Adrenal gland (tissue), 12 donors: Measurements from ENCODE around the gene TYK2. TPM values are rescaled to one million over a fixed set of nuclear protein-coding genes. Genes with fewer than 3 reads are reported as not detected.
"Not testable (repeated sequence)": the region's sequence is repeated elsewhere in the genome, so short reads cannot be mapped to it uniquely, and the experiment has no call there.

Experiments used
- DNase-seq, 7 donors: peaks; one replicate each; pipeline ENCODE4 v3.0.0-alpha.2; 2019 to 2020
- H3K27ac ChIP-seq, 5 donors: fragments of 200-600 bp; sonication (generic) in 4 of 5; 1 replicate in 3 of 5; 2 replicates in 2 of 5; pipeline versions ENCODE4 v1.5.1 to v1.8.0; 2016 to 2020; ENCODE audit warnings: mild to moderate bottlenecking in 1 of 5
- H3K27me3 ChIP-seq: fragments of 200-600 bp; 2 replicates; pipeline ENCODE4 v1.8.0; 2021
- H3K36me3 ChIP-seq, 2 donors: fragments of 200-600 bp; replicated peaks in 1 of 2; 1 replicate in 1 of 2; 2 replicates in 1 of 2; pipeline versions ENCODE4 v1.5.1 to v1.8.0; 2018 to 2022
- H3K4me1 ChIP-seq, 2 donors: fragments of 200-600 bp; replicated peaks in 1 of 2; 1 replicate in 1 of 2; 2 replicates in 1 of 2; pipeline versions ENCODE4 v1.5.1 to v1.8.0; 2018 to 2021
- H3K4me3 ChIP-seq, 4 donors: fragments of 200-600 bp; sonication (generic) in 3 of 4; one replicate each; pipeline ENCODE4 v1.5.1; 2016 to 2018
- H3K9me3 ChIP-seq, 3 donors: fragments of 200-600 bp; sonication (generic) in 1 of 3; replicated peaks in 1 of 3; 1 replicate in 2 of 3; 2 replicates in 1 of 3; pipeline versions ENCODE4 v1.5.1 to v1.8.0; 2016 to 2021
- POLR2A ChIP-seq, 2 donors: fragments of 450-650 bp; IDR thresholded peaks; one replicate each; pipeline ENCODE4 v1.6.1; 2017; ENCODE audit warnings: antibody characterized with exemption in 2 of 2, mild to moderate bottlenecking in 2 of 2, moderate library complexity in 1 of 2
- WGBS, 4 donors: extraction: QIAGEN DNeasy Blood & Tissue Kit in 2 of 4; methylation state at CpG; one replicate each; pipeline versions ENCODE4 v1.1.5 to v1.1.7; 2013 to 2017; 5-methylcytosine and 5-hydroxymethylcytosine counted together
- intact Hi-C, 2 donors: fragments of 100-400 bp; cut with DNase I; formaldehyde crosslinking; loops; one replicate each; pipeline versions ENCODE4 v1.14.1 to v1.15.0; 2022 to 2023
- polyA plus RNA-seq, 3 donors: library from polyadenylated mRNA; stranded (reverse); fragments of 200-250 nt in 2 of 3; fragments of 350-450 nt in 1 of 3; fragmentation: Illumina TruSeq in 1 of 3; extraction: RNeasy Lipid Tissue Mini Kit (QIAGEN cat#74804) in 1 of 3; gene quantifications; one replicate each; pipeline ENCODE4 v1.2.3, GENCODE V29; 2013 to 2014
- total RNA-seq, 9 donors: library from RNA; depleted of rRNA in 4 of 9; stranded (reverse); fragments of >200 nt in 4 of 9; fragments of 120-200 nt in 1 of 9; fragmentation: NEBNext Ultra II Directional in 1 of 9; extraction: Animal tissue kit (Norgen Biotek cat#: 25700) in 1 of 9; gene quantifications; one replicate each; pipeline versions ENCODE4 v1.1.0 to v1.2.4, GENCODE V29; 2013 to 2023
- TF ChIP-seq, protein P1 (sequence below), 6 experiments: fragments of 450-650 bp in 4 of 6; fragments of 200-600 bp in 2 of 6; sonication (generic) in 1 of 6; IDR thresholded peaks; 1 replicate in 5 of 6; 2 replicates in 1 of 6; pipeline versions ENCODE4 v1.5.1 to v1.8.0; 2016 to 2021; ENCODE audit warnings: antibody characterized with exemption in 6 of 6, mild to moderate bottlenecking in 2 of 6, moderate library complexity in 1 of 6
- donor health status: healthy with polysubstance abuse.
- donor health status: Bipolar disorder and iron deficiency.
- donor health status: DM: yes; HTN: yes; CAD: no.
- donor health status: DM: no; HTN: no; CAD: no.
- donor health status: DM: no; HTN: no; CAD: no.
- donor health status: DM: yes; HTN: yes; CAD: no.

TYK2 gene
- total and polyA plus RNA-seq, 12 donors: 56.1 to 408 (median 104) TPM

DNA sequence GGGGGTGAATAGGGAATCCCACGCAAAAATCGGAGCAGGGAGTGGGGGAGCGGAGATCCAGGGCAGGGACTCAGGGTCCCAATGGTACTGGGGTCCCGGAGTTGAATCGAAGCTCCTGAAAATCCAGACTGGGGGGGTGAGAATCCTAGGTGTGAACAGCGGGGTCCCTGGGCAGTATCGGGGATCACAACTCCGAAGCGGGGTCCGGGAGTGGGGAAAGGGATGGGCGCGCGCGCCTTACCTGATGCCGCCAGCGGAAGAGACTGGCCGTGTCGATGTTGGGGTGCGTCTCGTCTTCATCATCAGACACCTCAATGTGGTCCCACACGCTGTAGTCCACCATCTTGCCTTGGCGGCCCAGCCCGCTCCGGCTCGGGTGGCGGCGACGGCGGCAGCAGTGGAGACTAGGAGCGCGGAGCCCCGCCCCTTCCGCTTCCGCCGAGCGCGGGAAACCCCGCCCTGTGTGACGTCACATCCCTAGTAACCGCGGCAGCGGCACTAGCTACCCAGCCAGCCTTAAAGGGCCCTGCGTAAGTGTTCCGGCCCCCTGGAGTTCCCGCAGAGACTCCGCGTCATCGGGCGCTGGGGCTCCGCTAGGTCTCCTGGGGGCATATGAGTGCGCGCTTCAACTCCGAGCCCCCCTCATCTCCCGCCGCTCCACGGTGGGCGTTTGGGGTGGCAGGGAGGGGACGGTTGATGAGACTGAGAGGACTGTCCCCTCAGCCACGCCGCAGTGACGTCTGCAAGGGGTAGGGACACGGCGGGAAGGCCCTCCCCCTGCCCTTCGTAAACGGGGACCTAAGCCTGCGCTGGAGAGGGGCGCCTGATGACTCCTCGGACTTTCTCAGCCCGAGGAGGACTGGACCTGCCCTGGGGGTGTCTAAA lies 23.0 kb upstream of the TYK2 start, which contains the start of gene CDC37:
TSS of gene CDC37 (minus strand) at position 406 of the 885 bp plus-strand sequence. CDS start at position 343, 63 bp downstream.
- Histone ChIP-seq H3K27me3 (peaks cover 6% of the 10 kb centered on the region), H3K4me3 (peak within 1 kb of the TSS; percentile 59 to 98 (median 77)), H3K27ac (peak within 1 kb of the TSS in 4 of 5 donors; percentile 64 to 82 (median 70)), H3K36me3 (no peaks in the 10 kb centered on the region), H3K4me1 (peaks cover 28 to 29% of the 10 kb centered on the region in 2 donors), H3K9me3 (no peaks in the 10 kb centered on the region)
- TF ChIP-seq, protein P1, sequence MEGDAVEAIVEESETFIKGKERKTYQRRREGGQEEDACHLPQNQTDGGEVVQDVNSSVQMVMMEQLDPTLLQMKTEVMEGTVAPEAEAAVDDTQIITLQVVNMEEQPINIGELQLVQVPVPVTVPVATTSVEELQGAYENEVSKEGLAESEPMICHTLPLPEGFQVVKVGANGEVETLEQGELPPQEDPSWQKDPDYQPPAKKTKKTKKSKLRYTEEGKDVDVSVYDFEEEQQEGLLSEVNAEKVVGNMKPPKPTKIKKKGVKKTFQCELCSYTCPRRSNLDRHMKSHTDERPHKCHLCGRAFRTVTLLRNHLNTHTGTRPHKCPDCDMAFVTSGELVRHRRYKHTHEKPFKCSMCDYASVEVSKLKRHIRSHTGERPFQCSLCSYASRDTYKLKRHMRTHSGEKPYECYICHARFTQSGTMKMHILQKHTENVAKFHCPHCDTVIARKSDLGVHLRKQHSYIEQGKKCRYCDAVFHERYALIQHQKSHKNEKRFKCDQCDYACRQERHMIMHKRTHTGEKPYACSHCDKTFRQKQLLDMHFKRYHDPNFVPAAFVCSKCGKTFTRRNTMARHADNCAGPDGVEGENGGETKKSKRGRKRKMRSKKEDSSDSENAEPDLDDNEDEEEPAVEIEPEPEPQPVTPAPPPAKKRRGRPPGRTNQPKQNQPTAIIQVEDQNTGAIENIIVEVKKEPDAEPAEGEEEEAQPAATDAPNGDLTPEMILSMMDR (IDR thresholded peaks at IDR 0.05): peak in 1 of 6 experiments; percentile 2
- TF ChIP-seq POLR2A (IDR thresholded peaks at IDR 0.05): peak; percentile 51 to 75
- 0 to 1% (median 0%) methylated on average over 9 to 69 of the region's 69 CpGs for WGBS, 4 donors
- DNase-seq: peak; percentile 94 to 99 (median 97)
- intact Hi-C loops: loop anchor here in 1 of 2 donors (10.0 kb wide), 1 partner anchor 171 kb away; no protein-coding TSS in a partner anchor

DNA sequence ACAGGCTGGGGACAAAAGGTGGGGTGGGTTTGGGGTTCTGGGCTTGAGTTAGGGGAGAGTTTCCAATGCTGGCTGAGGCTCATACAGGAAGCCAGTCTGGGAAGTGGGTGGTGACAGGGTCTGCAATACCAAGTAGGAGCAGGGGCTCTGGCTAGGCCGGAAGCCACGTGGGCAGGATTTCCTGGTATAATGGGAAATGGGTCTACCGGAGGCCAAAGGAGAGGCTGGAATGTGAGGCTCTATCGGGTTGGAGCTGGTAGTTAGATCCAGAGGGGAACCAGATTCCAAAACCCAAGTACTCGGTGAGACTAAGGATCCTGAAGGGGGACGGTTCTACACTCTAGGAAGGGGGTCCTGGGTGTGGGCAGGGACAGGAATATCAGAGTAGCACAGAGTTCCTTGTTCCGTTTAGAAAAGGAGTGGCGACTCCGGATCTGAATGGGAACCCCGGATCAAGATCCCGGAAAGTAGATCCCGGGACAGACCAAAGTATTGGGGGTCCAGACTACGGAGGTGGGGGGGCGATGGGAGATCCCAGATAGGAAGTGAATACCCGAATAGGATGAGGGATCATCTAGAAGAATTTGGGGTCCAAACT lies 22.2 kb upstream of the TYK2 start:
- H3K36me3 ChIP-seq: no peaks in the 10 kb centered on the region
- peak in 1 of 2 donors; percentile 24 for TF ChIP-seq POLR2A (IDR thresholded peaks at IDR 0.05)
- TF ChIP-seq, protein P1 (IDR thresholded peaks at IDR 0.05): no peak
- peak overlapping the region in 3 of 5 donors; percentile 65 to 82 (median 76) for H3K27ac ChIP-seq
- H3K4me3 ChIP-seq: peak overlapping the region; percentile 59 to 98 (median 77)
- peaks cover 28 to 29% of the 10 kb centered on the region in 2 donors for H3K4me1 ChIP-seq
- H3K9me3 ChIP-seq: no peaks in the 10 kb centered on the region
- 0 to 4% (median 2%) methylated on average over 15 of the region's 15 CpGs for WGBS, 4 donors
- H3K27me3 ChIP-seq: no peaks in the 10 kb centered on the region
- intact Hi-C loops: loop anchor here in 1 of 2 donors (10.0 kb wide), 1 partner anchor 172 kb away; no protein-coding TSS in a partner anchor
- DNase-seq: peak in 6 of 7 donors; percentile 53 to 81 (median 58)

DNA sequence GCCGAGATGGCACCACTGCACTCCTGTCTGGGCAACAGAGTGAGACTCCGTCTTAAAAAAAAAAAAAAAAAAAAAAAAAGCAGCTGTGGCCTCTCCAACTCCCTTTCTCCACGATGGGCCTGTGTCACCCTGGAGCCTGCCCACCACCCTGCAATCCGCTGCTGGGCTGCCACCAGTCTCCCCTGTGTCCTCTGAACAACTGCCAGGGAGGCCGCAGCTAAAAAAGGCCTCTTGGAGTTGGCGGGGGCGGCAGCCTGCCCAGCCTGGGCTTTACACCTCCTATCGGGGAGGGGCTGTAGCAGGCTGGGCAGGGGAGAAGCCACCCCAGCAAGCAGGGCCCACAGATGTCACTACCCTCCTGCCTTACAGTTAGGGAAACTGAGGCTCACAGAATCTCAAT lies 19.5 kb upstream of the TYK2 start:
- WGBS, 4 donors: 84 to 91% (median 87%) methylated on average over 6 to 8 of the region's 8 CpGs
- Histone ChIP-seq H3K9me3 (no peaks in the 10 kb centered on the region), H3K27me3 (no peaks in the 10 kb centered on the region), H3K36me3 (peaks cover 0 to 10% of the 10 kb centered on the region in 2 donors), H3K4me3 (no peak overlapping the region), H3K4me1 (peaks cover 26 to 28% of the 10 kb centered on the region in 2 donors), H3K27ac (no peak overlapping the region)
- intact Hi-C loops: loop anchor here in 1 of 2 donors (10.0 kb wide), 1 partner anchor 175 kb away; no protein-coding TSS in a partner anchor
- TF ChIP-seq POLR2A (IDR thresholded peaks at IDR 0.05): no peak
- TF ChIP-seq, protein P1 (IDR thresholded peaks at IDR 0.05): no peak
- DNase-seq: no peak

DNA sequence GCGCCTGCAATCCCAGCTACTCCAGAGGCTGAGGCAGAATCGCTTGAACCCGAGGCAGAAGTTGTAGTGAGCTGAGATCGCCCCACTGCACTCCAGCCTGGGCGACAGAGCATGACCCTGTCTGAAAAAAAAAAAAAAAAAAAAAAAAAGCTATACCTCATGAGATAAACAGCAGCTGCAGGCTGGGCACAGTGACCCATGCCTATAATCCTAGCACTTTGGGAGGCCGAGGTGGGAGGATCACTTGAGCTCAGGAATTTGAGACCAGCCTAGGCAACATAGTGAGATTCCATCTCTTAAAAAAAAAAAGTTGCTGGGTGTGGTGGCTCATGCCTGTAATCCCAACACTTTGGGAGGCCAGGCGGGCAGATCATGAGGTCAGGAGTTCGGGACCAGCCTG lies 19.0 kb upstream of the TYK2 start:
- DNase-seq, H3K27ac ChIP-seq, intact Hi-C loops, H3K9me3 ChIP-seq, H3K27me3 ChIP-seq, H3K4me3 ChIP-seq: not testable (repeated sequence)
- 91 to 96% (median 94%) methylated on average over 8 of the region's 8 CpGs for WGBS, 4 donors
- peaks cover 0 to 16% of the 10 kb centered on the region in 2 donors for H3K36me3 ChIP-seq
- peaks cover 21 to 23% of the 10 kb centered on the region in 2 donors for H3K4me1 ChIP-seq
